ENCODE measurements around the gene HNF1B.

The HNF1B gene

GRCh38 chr17:37671824-37672547 lies 72.9 kb downstream of the HNF1B start:
- TF ChIP-seq CTCF (IDR thresholded peaks at IDR 0.05; ENCODE audit: extremely low read depth, missing control alignments), result no peak
- no peak for DNase-seq (ENCODE audit: low spot score)

DNA sequence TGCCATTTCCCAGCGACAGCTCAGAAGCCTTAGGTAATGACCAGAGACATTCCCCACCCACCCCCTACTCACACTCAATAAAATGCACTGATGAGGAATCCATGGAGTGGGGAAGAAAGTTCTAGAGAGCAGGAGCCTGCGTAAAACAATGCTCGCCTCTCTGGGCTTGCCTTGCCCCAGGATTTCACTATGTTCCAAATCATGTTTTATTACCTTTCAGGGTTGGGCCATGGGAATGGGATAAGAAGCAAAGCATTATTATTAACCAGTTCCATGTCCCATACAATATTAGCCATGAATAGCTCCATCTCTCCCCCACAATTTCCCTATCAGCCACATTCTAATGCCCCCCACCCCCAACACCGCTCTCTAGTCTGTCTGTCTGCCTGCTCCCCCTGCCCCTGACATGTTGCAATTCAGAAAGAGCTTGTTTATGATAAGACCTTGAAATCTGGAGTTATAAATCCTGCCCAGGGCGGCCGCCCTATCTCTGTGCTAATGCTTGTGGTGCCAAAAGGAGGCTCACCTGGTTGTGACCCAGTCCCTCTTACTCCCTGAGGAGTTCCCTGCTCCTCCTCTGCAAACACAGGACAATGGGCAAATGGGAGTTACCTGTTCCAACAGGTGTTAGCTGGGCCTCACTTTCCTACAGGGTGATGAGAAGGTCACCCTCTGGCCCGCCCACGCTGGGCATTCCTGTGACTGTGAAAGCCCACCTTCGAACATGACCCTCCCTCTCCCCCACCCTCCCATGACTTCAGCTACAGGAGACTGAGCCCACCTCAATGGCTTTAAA lies 73.6 kb downstream of the HNF1B start:
- no peak for DNase-seq (ENCODE audit: low spot score)
- TF ChIP-seq CTCF (IDR thresholded peaks at IDR 0.05; ENCODE audit: extremely low read depth, missing control alignments), result no peak

DNA sequence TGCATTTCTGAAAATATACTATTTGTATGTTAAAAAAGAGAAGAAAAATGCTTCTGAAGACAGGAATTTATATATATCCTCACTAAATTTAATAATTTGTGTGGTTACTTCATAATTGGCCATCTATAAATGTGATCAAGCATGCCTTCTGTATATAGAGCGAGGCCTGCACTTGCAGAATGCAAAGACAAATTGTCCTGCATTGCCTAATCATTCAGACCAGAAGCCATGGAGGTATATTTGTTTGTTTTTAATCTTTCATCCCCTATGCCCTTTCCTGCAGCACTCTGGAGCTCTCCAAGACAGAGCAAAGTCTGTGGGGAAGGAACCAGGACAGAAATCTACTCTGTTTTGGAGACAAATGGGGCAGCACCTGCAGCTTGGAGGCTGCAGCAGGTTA lies 77.8 kb downstream of the HNF1B start:
- TF ChIP-seq CTCF (IDR thresholded peaks at IDR 0.05; ENCODE audit: extremely low read depth, missing control alignments), result no peak
- DNase-seq (ENCODE audit: low spot score), result no peak

- DNase-seq (ENCODE audit: low spot score), result no peak
- TF ChIP-seq CTCF (IDR thresholded peaks at IDR 0.05; ENCODE audit: extremely low read depth, missing control alignments), result no peak
Measured at GRCh38 chr17:37664214-37664613, 80.6 kb downstream of the HNF1B start.

- DNase-seq (ENCODE audit: low spot score), result no peak
- TF ChIP-seq CTCF (IDR thresholded peaks at IDR 0.05; ENCODE audit: extremely low read depth, missing control alignments), result no peak
Measured at GRCh38 chr17:37662353-37662752, 82.5 kb downstream of the HNF1B start.

- no peak for DNase-seq (ENCODE audit: low spot score)
- no peak for TF ChIP-seq CTCF (IDR thresholded peaks at IDR 0.05; ENCODE audit: extremely low read depth, missing control alignments)
Measured at GRCh38 chr17:37661400-37662014, 83.4 kb downstream of the HNF1B start.

DNA sequence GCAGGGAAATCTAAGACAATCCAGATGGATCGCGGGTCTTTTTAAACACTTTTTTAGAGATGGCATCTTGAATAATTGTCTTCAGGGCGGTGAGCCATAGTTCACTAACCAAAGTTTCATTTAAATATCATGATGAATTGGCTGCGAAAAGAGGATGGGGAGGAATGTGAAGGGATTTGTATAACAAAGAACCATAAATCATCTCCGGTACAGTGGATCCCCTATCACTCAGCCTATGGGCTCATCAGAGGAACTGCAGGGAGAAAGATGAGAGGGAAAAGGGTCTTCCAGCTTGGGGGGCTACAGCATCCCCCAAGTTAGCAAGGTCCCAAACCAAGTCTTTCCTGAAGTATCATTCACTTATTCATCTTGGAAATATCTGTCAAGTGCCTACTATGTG lies 84.9 kb downstream of the HNF1B start:
- DNase-seq (ENCODE audit: low spot score), result no peak
- no peak for TF ChIP-seq CTCF (IDR thresholded peaks at IDR 0.05; ENCODE audit: extremely low read depth, missing control alignments)
